ENCODE data around the gene LOXL1. TPM values are rescaled to one million over a fixed set of nuclear protein-coding genes. Genes with fewer than 3 reads are reported as not detected.
A peak's percentile ranks its signal among the peaks of the same experiment; 100 is the strongest.

The LOXL1 gene
- total and polyA plus RNA-seq, 2 of the 13 experiments (the other 11 are each of a cell fraction or from before 2014, with no cell fraction given) = 0.51 to 1.3 TPM

- TF ChIP-seq, protein P1, sequence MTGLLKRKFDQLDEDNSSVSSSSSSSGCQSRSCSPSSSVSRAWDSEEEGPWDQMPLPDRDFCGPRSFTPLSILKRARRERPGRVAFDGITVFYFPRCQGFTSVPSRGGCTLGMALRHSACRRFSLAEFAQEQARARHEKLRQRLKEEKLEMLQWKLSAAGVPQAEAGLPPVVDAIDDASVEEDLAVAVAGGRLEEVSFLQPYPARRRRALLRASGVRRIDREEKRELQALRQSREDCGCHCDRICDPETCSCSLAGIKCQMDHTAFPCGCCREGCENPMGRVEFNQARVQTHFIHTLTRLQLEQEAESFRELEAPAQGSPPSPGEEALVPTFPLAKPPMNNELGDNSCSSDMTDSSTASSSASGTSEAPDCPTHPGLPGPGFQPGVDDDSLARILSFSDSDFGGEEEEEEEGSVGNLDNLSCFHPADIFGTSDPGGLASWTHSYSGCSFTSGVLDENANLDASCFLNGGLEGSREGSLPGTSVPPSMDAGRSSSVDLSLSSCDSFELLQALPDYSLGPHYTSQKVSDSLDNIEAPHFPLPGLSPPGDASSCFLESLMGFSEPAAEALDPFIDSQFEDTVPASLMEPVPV (CRISPR knock-in tag; IDR thresholded peaks at IDR 0.05) = no peak
- TF ChIP-seq ARNTL (CRISPR knock-in tag; IDR thresholded peaks at IDR 0.05) (no peak), ZNF558 (CRISPR knock-in tag; IDR thresholded peaks at IDR 0.05; ENCODE audit: borderline replicate concordance) (no peak; the same call in 1 of the 2 replicates), THYN1 (CRISPR knock-in tag; IDR thresholded peaks at IDR 0.05; ENCODE audit: borderline replicate concordance, low read depth) (no peak), ZNF562 (CRISPR knock-in tag; IDR thresholded peaks at IDR 0.05; ENCODE audit: borderline replicate concordance) (no peak), PHF21A (CRISPR knock-in tag; IDR thresholded peaks at IDR 0.05) (peak; percentile 60), PAXIP1 (CRISPR knock-in tag; conservative IDR thresholded peaks at IDR 0.05) (no peak; the same call in 1 of the 2 replicates), TCF7 (IDR thresholded peaks at IDR 0.05; ENCODE audit: low read depth) (no peak), ZNF740 (CRISPR knock-in tag; IDR thresholded peaks at IDR 0.05) (no peak), ZMYM3 (CRISPR knock-in tag; IDR thresholded peaks at IDR 0.05) (no peak), ZNF564 (CRISPR knock-in tag; IDR thresholded peaks at IDR 0.05) (no peak), SYNCRIP (IDR thresholded peaks at IDR 0.05; ENCODE audit: insufficient read depth, low read depth, low read length) (no peak), PAWR (CRISPR knock-in tag; IDR thresholded peaks at IDR 0.05; ENCODE audit: borderline replicate concordance) (no peak), EHMT2 (IDR thresholded peaks at IDR 0.05; ENCODE audit: borderline replicate concordance, low read depth, low read length) (no peak), ZBTB3 (CRISPR knock-in tag; IDR thresholded peaks at IDR 0.05; ENCODE audit: borderline replicate concordance, low read depth) (no peak), ZNF639 (CRISPR knock-in tag; conservative IDR thresholded peaks at IDR 0.05) (peak; percentile 87), ARNT2 (CRISPR knock-in tag; IDR thresholded peaks at IDR 0.05; ENCODE audit: low read depth) (peak; percentile 47; the same call in 1 of the 2 replicates)
- TF ChIP-seq, protein P2, sequence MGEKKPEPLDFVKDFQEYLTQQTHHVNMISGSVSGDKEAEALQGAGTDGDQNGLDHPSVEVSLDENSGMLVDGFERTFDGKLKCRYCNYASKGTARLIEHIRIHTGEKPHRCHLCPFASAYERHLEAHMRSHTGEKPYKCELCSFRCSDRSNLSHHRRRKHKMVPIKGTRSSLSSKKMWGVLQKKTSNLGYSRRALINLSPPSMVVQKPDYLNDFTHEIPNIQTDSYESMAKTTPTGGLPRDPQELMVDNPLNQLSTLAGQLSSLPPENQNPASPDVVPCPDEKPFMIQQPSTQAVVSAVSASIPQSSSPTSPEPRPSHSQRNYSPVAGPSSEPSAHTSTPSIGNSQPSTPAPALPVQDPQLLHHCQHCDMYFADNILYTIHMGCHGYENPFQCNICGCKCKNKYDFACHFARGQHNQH (CRISPR knock-in tag; IDR thresholded peaks at IDR 0.05) = 0 out of 2 replicates have a peak, but pooled peaks have one; percentile 11
- TF ChIP-seq, protein P3, sequence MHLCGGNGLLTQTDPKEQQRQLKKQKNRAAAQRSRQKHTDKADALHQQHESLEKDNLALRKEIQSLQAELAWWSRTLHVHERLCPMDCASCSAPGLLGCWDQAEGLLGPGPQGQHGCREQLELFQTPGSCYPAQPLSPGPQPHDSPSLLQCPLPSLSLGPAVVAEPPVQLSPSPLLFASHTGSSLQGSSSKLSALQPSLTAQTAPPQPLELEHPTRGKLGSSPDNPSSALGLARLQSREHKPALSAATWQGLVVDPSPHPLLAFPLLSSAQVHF (CRISPR knock-in tag; IDR thresholded peaks at IDR 0.05) = no peak
Measured at GRCh38 chr15:73991726-73992593, 65.7 kb downstream of the LOXL1 start, which contains the start of gene STOML1 (continued).
